WTC11 (cell line): ENCODE measurements around the gene RGS5. TPM values are rescaled to one million over a fixed set of nuclear protein-coding genes. Genes with fewer than 3 reads are reported as not detected.

Source experiments
- ATAC-seq: fragments of 200-7000 bp; cut with Tn5 transposase; 2 replicates; pipeline ENCODE4 v1.10.0; 2021; ENCODE audit warnings: mild to moderate bottlenecking, moderate library complexity
- CTCF ChIA-PET: fragments of 300-600 bp; sonication (Branson Sonifier 250); formaldehyde crosslinking; loops from one replicate; lab custom pipeline; 2021; ENCODE audit warnings: antibody characterized with exemption; lab: Charles Lee
- POLR2A ChIA-PET: fragments of 350-600 bp; sonication (Branson Sonifier 250); formaldehyde crosslinking; loops from one replicate; lab custom pipeline; 2021; ENCODE audit warnings: antibody characterized with exemption; lab: Charles Lee
- DNase-seq: peaks from one replicate; pipeline ENCODE4 v3.0.0; 2021; ENCODE audit warnings: low spot score
- H3K27ac Mint-ChIP-seq: 2 replicates; pipeline ENCODE4 v1.8.0; 2021; ENCODE audit warnings: mixed read lengths
- H3K27me3 Mint-ChIP-seq: 2 replicates; pipeline ENCODE4 v1.8.0; 2021; ENCODE audit warnings: low read depth, mild to moderate bottlenecking, moderate library complexity, mixed read lengths
- H3K36me3 Mint-ChIP-seq: 2 replicates; pipeline ENCODE4 v1.8.0; 2021; ENCODE audit warnings: mixed read lengths
- H3K4me1 Mint-ChIP-seq: 2 replicates; pipeline ENCODE4 v1.8.0; 2022; ENCODE audit warnings: mixed read lengths
- H3K4me3 Mint-ChIP-seq: 2 replicates; pipeline ENCODE4 v1.8.0; 2021; ENCODE audit warnings: mild to moderate bottlenecking, moderate library complexity, mixed read lengths
- H3K9me3 Mint-ChIP-seq: 2 replicates; pipeline ENCODE4 v1.8.0; 2021; ENCODE audit warnings: mixed read lengths
- CREB1 ChIP-seq: sonication (generic); formaldehyde crosslinking; IDR thresholded peaks from 2 replicates; pipeline ENCODE4 v1.8.0; 2023; ENCODE audit warnings: mild to moderate bottlenecking, missing genetic modification reagents
- CTCF ChIP-seq: fragments of 200-600 bp; IDR thresholded peaks from 2 replicates; pipeline ENCODE4 v1.8.0; 2022; ENCODE audit warnings: antibody characterized with exemption
- FOXK1 ChIP-seq: sonication (generic); formaldehyde crosslinking; IDR thresholded peaks from 2 replicates; pipeline ENCODE4 v1.8.0; 2022; ENCODE audit warnings: mild to moderate bottlenecking, moderate library complexity, missing genetic modification reagents
- FOXP1 ChIP-seq: sonication (generic); formaldehyde crosslinking; IDR thresholded peaks from 2 replicates; pipeline ENCODE4 v1.8.0; 2022; ENCODE audit warnings: missing genetic modification reagents, mild to moderate bottlenecking, moderate library complexity, borderline replicate concordance
- IRF1 ChIP-seq: sonication (generic); formaldehyde crosslinking; IDR thresholded peaks from 2 replicates; pipeline ENCODE4 v1.8.0; 2023; ENCODE audit warnings: missing genetic modification reagents
- MYBL2 ChIP-seq: sonication (generic); formaldehyde crosslinking; IDR thresholded peaks from 2 replicates; pipeline ENCODE4 v1.8.1; 2023; ENCODE audit warnings: mild to moderate bottlenecking, moderate library complexity, missing genetic modification reagents
- NFATC4 ChIP-seq: fragments of 250-450 bp; sonication (Bioruptor Pico); IDR thresholded peaks from 2 replicates; pipeline ENCODE4 v1.9.0; 2021; ENCODE audit warnings: mild to moderate bottlenecking
- NR1H2 ChIP-seq: sonication (generic); formaldehyde crosslinking; IDR thresholded peaks from 2 replicates; pipeline ENCODE4 v1.9.0; 2021; ENCODE audit warnings: mild to moderate bottlenecking, moderate library complexity, missing genetic modification reagents
- ZNF263 ChIP-seq: sonication (generic); formaldehyde crosslinking; IDR thresholded peaks from 2 replicates; pipeline ENCODE4 v1.8.1; 2022; ENCODE audit warnings: low read depth, mild to moderate bottlenecking, moderate library complexity, missing genetic modification reagents
- ZNF317 ChIP-seq: sonication (generic); formaldehyde crosslinking; IDR thresholded peaks from 2 replicates; pipeline ENCODE4 v1.8.1; 2023; ENCODE audit warnings: low read depth, mild to moderate bottlenecking, moderate library complexity, missing genetic modification reagents, borderline replicate concordance
- total RNA-seq: library from RNA; stranded (reverse); gene quantifications from 3 replicates; pipeline ENCODE4 v1.2.3, GENCODE V29; 2021
- TF ChIP-seq, protein P1 (sequence below): fragments of 250-450 bp; sonication (Bioruptor Pico); IDR thresholded peaks from 2 replicates; pipeline ENCODE4 v1.8.0; 2021; ENCODE audit warnings: mild to moderate bottlenecking
- TF ChIP-seq, protein P2 (sequence below): fragments of 250-450 bp; sonication (Bioruptor Pico); IDR thresholded peaks from 2 replicates; pipeline ENCODE4 v1.9.0; 2021; ENCODE audit warnings: moderate library complexity, mild to moderate bottlenecking, inconsistent platforms, borderline replicate concordance
- TF ChIP-seq, protein P3 (sequence below): fragments of 250-450 bp; sonication (Bioruptor Pico); IDR thresholded peaks from 2 replicates; pipeline ENCODE4 v1.9.0; 2021; ENCODE audit warnings: mild to moderate bottlenecking
- TF ChIP-seq, protein P4 (sequence below): sonication (generic); formaldehyde crosslinking; conservative IDR thresholded peaks from 2 replicates; pipeline ENCODE4 v1.8.1; 2023; ENCODE audit warnings: mild to moderate bottlenecking, low read depth, missing genetic modification reagents, moderate library complexity

Gene RGS5
- total RNA-seq, 1 experiment from 2014 or later = 23.6 TPM

GRCh38 chr1:163195728-163196448 lies 6.8 kb downstream of the RGS5 start:
- no peak overlapping the region for H3K27ac Mint-ChIP-seq
- H3K9me3 Mint-ChIP-seq = no peaks in the 10 kb centered on the region
- H3K4me3 Mint-ChIP-seq = no peak overlapping the region
- CTCF ChIA-PET = interaction anchor here (1.0 to 1.4 kb wide), 2 partner anchors 20 to 126 kb away, joined by 3 to 4 read pairs; partner anchors contain the start of gene RGS4
- no peaks in the 10 kb centered on the region for H3K36me3 Mint-ChIP-seq
- TF ChIP-seq NFATC4 (CRISPR knock-in tag) (no peak), NR1H2 (CRISPR knock-in tag) (no peak), IRF1 (CRISPR knock-in tag) (no peak), ZNF263 (CRISPR knock-in tag) (no peak)
- TF ChIP-seq, protein P1, sequence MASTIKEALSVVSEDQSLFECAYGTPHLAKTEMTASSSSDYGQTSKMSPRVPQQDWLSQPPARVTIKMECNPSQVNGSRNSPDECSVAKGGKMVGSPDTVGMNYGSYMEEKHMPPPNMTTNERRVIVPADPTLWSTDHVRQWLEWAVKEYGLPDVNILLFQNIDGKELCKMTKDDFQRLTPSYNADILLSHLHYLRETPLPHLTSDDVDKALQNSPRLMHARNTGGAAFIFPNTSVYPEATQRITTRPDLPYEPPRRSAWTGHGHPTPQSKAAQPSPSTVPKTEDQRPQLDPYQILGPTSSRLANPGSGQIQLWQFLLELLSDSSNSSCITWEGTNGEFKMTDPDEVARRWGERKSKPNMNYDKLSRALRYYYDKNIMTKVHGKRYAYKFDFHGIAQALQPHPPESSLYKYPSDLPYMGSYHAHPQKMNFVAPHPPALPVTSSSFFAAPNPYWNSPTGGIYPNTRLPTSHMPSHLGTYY = no peak
- TF ChIP-seq, protein P2, sequence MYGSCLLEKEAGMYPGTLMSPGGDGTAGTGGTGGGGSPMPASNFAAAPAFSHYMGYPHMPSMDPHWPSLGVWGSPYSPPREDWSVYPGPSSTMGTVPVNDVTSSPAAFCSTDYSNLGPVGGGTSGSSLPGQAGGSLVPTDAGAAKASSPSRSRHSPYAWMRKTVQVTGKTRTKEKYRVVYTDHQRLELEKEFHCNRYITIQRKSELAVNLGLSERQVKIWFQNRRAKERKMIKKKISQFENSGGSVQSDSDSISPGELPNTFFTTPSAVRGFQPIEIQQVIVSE (CRISPR knock-in tag) = no peak
- TF ChIP-seq, all 79 proteins: peak for 0
- H3K4me1 Mint-ChIP-seq = peaks cover 16% of the 10 kb centered on the region
- POLR2A ChIA-PET = no interaction called here
- DNase-seq (no peak), ATAC-seq (no peak)
- H3K27me3 Mint-ChIP-seq = no peaks in the 10 kb centered on the region

- Mint-ChIP-seq H3K36me3 (no peaks in the 10 kb centered on the region), H3K27ac (no peak overlapping the region)
- TF ChIP-seq CREB1 (CRISPR knock-in tag) = no peak
- no peak for TF ChIP-seq ZNF317 (CRISPR knock-in tag)
- TF ChIP-seq, protein P3, sequence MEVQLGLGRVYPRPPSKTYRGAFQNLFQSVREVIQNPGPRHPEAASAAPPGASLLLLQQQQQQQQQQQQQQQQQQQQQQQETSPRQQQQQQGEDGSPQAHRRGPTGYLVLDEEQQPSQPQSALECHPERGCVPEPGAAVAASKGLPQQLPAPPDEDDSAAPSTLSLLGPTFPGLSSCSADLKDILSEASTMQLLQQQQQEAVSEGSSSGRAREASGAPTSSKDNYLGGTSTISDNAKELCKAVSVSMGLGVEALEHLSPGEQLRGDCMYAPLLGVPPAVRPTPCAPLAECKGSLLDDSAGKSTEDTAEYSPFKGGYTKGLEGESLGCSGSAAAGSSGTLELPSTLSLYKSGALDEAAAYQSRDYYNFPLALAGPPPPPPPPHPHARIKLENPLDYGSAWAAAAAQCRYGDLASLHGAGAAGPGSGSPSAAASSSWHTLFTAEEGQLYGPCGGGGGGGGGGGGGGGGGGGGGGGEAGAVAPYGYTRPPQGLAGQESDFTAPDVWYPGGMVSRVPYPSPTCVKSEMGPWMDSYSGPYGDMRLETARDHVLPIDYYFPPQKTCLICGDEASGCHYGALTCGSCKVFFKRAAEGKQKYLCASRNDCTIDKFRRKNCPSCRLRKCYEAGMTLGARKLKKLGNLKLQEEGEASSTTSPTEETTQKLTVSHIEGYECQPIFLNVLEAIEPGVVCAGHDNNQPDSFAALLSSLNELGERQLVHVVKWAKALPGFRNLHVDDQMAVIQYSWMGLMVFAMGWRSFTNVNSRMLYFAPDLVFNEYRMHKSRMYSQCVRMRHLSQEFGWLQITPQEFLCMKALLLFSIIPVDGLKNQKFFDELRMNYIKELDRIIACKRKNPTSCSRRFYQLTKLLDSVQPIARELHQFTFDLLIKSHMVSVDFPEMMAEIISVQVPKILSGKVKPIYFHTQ (CRISPR knock-in tag) = no peak
- no peak for TF ChIP-seq FOXP1 (CRISPR knock-in tag)
- no peak for TF ChIP-seq FOXK1 (CRISPR knock-in tag)
- no peak for TF ChIP-seq CTCF
- no peak for TF ChIP-seq MYBL2
- TF ChIP-seq, protein P4, sequence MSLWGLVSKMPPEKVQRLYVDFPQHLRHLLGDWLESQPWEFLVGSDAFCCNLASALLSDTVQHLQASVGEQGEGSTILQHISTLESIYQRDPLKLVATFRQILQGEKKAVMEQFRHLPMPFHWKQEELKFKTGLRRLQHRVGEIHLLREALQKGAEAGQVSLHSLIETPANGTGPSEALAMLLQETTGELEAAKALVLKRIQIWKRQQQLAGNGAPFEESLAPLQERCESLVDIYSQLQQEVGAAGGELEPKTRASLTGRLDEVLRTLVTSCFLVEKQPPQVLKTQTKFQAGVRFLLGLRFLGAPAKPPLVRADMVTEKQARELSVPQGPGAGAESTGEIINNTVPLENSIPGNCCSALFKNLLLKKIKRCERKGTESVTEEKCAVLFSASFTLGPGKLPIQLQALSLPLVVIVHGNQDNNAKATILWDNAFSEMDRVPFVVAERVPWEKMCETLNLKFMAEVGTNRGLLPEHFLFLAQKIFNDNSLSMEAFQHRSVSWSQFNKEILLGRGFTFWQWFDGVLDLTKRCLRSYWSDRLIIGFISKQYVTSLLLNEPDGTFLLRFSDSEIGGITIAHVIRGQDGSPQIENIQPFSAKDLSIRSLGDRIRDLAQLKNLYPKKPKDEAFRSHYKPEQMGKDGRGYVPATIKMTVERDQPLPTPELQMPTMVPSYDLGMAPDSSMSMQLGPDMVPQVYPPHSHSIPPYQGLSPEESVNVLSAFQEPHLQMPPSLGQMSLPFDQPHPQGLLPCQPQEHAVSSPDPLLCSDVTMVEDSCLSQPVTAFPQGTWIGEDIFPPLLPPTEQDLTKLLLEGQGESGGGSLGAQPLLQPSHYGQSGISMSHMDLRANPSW (CRISPR knock-in tag) = no peak
- TF ChIP-seq, all 79 proteins: peak for 0
- no peak overlapping the region for H3K4me3 Mint-ChIP-seq
- H3K9me3 Mint-ChIP-seq = no peaks in the 10 kb centered on the region
- no peaks in the 10 kb centered on the region for H3K27me3 Mint-ChIP-seq
- DNase-seq (no peak), ATAC-seq (no peak)
- POLR2A ChIA-PET = no interaction called here
- CTCF ChIA-PET = no interaction called here
- peaks cover 4% of the 10 kb centered on the region; the same call in 1 of the 2 replicates for H3K4me1 Mint-ChIP-seq
Measured at GRCh38 chr1:163191301-163191700, 11.4 kb downstream of the RGS5 start.
